H54 (cell line): ENCODE results near the gene PTPRCAP.
"Not testable (repeated sequence)": the region's sequence is repeated elsewhere in the genome, so short reads cannot be mapped to it uniquely, and the experiment has no call there.

Source experiments
- DNase-seq: peaks from one replicate; pipeline ENCODE4 v3.0.0; 2011; ENCODE audit warnings: low spot score, mixed read lengths; ENCODE audit not compliant: insufficient read length
- FAIRE-seq: peaks from 3 replicates; lab custom pipeline; 2011; peaks lifted over from hg19 to GRCh38; lab: Jason Lieb, UNC
- POLR2A ChIP-seq: IDR thresholded peaks from 2 replicates; pipeline ENCODE4 v1.6.1; 2011; ENCODE audit warnings: low read depth, mild to moderate bottlenecking, low read length

PTPRCAP gene

DNA sequence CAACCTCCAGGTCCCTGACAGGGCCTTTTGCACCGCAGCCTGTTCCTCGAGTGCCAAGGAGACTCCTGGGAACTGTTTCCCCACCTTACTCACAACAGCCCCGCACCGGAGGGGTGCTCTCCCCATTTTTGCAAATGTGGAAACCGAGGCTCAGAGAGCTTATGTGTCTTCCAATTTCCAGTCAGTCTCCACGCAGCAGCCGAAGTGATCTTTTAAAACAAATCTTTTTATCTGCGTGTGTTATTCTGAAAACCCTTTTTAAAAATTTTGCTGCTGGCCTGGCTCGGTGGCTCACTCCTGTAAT, 32.0 kb upstream of the PTPRCAP start:
- FAIRE-seq (no peak), DNase-seq (no peak)
- TF ChIP-seq POLR2A: no peak

DNA sequence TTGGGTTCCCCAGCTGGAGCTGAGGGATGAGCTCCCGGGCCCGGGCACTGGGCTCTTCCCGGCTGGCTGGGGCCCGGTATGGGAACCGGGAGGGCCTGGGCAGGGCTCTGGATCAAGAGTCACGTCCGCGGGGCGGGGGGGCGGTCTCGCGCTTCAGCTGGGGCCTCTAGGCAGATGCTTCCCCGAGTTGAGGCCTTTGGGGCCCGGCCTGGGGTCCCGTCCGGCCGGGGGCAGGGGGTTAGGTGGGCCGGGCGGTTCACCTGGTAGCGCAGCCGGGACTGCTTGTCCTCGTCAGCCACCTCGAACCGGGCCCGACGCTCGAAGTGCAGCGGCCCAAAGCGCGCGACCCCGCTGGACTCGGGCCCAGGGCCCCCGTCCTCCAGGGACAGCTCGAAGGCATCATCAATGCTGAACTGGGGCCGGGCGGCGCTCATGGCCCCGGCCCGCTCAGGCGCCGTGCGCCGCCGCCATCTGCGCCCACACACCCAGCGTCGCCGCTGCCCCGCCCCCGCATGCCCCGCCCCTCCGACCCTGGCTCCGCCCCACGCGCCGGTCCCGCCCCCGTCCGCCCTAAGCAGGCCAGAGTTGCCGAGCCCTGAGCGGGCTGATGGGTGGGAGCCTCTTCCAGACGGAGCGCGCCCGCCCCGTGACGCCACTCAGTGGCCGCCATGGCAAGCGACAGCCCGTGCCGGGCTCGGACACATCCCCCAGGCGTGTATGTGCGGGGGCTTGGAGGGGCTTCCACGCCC, 31.5 kb upstream of the PTPRCAP start, which contains the start of gene TMEM134:
Gene TMEM134, minus strand, starts transcription at position 493 of the 749 bp plus-strand sequence. Its CDS starts 59 bp downstream, at position 434.
- peak; percentile 73; the same call in 1 of the 2 replicates for TF ChIP-seq POLR2A
- DNase-seq (peak; percentile 93), FAIRE-seq (no peak)

- no peak for DNase-seq
- TF ChIP-seq POLR2A: no peak
- no peak for FAIRE-seq
Observed at GRCh38 chr11:67468456-67468758, 30.9 kb upstream of the PTPRCAP start.

GRCh38 chr11:67468056-67468455, 30.6 kb upstream of the PTPRCAP start:
- TF ChIP-seq POLR2A: no peak
- no peak for DNase-seq
- no peak for FAIRE-seq

DNA sequence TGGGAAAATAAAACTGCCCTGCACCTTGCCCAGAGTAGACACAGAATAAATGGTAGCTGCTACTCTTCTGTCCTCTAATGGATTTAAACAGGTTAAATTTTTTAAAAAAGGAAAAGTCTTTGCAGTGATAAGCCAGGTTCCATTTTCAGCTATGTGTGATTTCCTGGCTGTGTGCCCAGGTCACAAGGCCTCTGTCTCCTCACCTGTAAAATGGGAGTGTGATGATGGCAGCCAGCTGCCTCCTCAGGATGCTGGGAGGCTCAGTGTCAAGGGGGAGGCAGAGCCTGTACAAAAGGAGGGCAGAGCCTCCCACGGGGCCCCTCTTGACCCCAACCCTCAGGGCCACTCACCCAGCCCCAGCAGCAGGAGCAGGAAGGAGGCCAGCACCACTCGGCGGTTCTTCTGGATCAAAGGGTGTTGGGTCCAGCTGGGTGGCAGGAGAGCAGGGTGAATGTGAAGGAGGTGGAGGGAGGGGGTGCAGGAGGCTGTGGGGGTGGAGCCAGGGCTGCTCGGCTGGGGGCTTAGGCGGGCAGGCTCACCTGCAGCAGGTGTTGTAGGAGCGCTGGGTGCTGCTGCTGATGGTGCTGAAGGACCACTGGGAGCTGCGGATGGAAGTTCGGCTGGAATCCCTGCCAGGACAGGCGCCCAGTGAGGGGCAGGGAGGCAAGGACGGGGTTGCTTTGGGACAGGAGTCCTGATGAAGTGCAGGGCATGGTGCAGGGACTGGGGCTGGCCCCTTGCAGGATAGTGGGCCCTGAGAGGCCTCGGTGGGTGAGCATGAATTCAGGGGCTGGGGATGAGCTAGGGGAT, 29.7 kb upstream of the PTPRCAP start:
- FAIRE-seq: no peak
- no peak for DNase-seq
- TF ChIP-seq POLR2A: no peak

GRCh38 chr11:67466367-67466766, 28.9 kb upstream of the PTPRCAP start:
- no peak for DNase-seq
- TF ChIP-seq POLR2A: no peak
- FAIRE-seq: no peak

- FAIRE-seq, DNase-seq: not testable (repeated sequence)
Observed at GRCh38 chr11:67465530-67465929, 28.0 kb upstream of the PTPRCAP start.

DNA sequence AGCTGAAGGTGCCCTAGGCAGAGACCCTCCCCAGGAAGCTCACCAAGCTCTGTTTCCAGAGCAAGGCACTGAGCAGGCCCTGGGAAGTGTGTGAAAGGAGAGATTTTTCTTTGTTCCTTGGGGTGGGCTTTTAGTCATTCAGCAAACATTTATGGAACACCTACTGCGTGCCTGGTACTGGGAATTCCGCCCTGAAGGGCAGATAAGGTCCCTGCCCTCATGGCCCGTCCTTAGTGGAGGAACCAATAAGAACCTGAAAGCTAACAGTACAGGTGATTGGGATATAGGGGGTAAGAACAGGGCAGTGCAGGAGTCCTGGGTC, 27.7 kb upstream of the PTPRCAP start:
- TF ChIP-seq POLR2A: no peak
- FAIRE-seq (no peak), DNase-seq (no peak)

DNA sequence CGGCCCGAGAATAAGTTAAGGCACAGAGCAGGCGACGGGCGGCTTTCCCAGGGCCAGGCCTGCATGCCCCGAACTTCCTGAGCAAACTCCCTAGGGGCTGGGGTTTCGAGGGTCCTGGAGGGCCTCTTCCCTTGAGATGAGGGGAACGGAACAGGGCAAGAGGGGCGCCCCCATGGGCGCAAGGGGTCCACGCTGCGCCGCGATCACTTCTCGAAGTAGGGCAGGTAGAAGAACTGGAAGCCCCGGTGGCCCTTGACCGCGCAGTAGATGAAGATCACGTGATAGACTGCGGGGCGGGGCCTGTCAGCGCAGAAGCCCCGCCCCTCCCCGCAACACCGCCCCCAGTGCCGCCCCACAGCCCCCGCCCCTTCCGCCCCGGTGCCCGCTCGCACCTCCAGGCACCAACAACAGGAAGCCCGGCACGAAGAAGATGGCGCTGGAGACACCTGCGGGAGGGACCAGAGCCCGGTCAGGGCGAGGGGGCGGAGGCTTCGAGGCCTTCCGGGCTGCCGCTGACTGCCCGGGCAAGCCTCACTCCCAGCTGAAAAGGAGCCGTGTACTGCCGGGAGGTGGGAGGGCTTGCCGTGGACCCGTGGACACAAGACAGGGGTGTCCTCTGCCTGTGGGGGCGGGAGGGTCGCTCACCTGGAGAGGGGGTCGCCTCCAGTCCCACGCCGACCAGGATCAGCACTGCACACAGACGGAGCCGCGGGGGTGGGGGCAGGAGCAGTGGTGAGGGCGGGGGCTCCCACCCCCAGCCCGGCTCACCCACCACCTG, 27.1 kb upstream of the PTPRCAP start:
- DNase-seq (peak; percentile 85), FAIRE-seq (no peak)
- peak; percentile 44 for TF ChIP-seq POLR2A

- DNase-seq (peak; percentile 96), FAIRE-seq (no peak)
- TF ChIP-seq POLR2A: peak; percentile 36; the same call in 1 of the 2 replicates
Observed at GRCh38 chr11:67463680-67464410, 26.4 kb upstream of the PTPRCAP start.

DNA sequence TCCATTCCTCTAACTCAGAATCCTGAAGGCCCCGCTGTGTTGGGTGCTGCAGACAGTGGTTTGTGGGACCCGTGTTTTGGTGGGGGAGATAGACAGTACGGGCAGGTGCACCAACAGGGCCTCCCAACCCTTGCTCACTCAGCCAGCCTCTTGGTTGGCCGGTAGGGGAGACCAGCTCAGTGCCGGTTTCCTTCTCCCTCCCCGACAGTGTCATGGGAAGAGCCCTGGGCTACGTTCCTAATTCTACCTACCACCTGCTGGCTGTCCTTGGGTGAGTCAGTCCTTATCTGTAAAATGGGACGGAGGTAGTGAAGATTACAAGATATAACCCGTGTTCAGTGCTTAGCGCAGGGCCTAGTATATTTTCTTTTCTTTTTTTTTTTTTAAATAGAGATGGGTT, 25.7 kb upstream of the PTPRCAP start:
- no peak for TF ChIP-seq POLR2A
- FAIRE-seq (no peak), DNase-seq (no peak)

- FAIRE-seq (no peak), DNase-seq (no peak)
- TF ChIP-seq POLR2A: no peak
Observed at GRCh38 chr11:67458266-67458665, 20.8 kb upstream of the PTPRCAP start.

GRCh38 chr11:67457453-67457852, 20.0 kb upstream of the PTPRCAP start:
- DNase-seq (no peak), FAIRE-seq (no peak)
- TF ChIP-seq POLR2A: no peak

DNA sequence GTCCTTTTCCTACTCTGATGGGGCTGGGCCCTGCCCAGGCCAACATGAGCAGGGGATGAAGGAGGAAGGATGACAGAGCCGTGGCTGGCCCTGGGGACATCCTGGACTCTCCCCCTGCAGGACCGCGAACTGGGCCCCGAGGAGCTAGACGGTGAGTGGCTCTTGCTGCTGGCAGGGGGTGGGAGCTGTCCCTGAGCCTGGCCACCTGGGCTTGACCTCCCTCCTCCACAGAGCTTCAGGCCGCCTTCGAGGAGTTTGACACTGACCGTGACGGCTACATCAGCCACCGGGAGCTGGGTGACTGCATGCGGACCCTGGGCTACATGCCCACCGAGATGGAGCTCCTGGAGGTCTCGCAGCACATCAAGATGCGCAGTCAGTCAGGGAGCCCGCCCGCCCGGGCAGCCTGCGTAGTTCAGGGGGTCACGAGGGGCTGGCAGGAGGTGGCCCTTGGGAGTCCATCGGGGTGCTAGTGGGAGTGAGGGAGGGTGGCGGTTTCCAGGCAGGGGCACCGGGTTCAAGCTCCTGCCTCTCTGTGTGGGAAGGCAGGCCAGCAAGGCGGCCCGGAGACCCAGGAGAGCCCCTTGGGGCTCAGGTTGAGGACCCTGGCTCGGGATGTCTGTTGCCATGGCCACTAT, 18.7 kb upstream of the PTPRCAP start:
- no peak for DNase-seq
- TF ChIP-seq POLR2A: no peak
- FAIRE-seq: no peak
